COR-L47 (cell line): ENCODE data around the gene MATN4.
A peak's percentile ranks its signal among the peaks of the same experiment; 100 is the strongest.

Experiments used
- DNase-seq: peaks from one replicate; lab custom pipeline; 2025; lab: John Stamatoyannopoulos, UW

Gene MATN4

DNA sequence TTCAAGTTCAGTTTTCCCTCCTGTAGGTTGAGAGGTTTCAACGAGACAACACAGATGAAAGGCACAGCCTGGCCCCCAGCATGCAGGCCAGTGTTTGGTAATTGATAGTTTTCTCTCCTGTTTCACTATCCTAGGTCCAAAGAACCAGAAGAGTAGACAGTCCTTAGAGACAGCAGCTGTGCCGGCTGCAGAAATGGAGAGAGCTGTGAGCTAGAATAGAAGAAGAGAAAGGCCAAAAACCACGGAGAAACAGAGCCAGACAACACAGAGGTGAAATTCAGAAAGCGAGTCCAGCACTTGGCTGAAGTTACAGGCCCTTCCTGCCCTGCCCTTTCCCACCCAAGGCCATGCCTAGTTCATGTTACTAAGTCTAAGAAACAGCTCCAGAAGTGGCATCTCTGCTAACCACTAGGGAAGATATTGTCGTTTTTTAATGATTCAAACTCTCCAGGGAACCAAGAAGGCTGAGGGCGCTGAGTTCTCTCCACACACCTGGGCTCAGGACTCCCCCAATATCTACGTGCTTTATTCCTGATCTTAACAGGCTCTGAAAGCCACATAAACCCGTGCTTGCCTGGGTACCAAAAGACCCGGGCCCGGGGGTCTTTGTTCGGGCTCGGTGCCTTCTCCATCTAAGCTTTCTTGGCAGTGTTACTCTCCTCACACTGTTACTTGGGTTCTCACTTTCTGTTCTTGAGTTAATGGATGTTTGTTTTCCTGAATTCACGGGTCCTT lies 18.0 kb downstream of the MATN4 start:
- no peak for DNase-seq

DNA sequence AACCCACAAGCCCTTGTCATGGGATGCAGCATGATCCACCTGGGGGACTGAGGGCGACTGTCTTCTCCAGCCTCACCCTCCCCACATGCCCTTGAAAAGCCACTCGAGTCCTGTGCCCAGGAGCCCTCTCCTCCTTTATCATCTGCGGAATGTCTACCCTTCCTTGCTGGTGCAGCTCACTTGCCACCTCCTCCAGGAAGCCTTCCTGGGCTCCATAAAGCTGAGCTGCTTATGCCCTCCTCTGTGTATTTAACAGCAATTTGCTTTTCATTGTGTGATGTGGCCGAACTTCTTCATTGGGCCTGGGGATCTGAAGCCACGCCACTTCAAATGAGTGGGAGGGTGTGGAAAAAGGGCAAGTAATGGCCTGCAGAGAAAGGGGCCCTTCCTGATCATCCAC lies 19.2 kb downstream of the MATN4 start:
- DNase-seq, result no peak

DNA sequence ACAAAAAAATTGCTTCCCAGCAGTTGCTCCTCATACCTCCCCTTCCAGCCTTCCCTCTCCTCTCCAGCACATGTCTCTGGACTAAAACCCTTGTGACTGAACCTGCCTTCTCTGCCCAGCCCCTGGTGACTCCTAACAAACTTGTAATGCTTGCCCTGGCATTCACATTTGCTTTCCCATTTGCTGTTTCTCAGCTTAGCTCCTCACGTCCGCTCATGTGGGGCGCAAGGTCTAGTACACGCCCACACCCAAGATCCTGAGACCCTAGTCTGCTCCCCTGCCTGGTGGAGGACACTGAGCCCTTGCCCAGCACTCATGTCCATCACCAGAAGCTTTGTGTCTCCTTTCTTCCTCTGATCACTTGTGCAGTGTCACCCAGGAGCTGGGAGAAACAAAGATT lies 19.7 kb downstream of the MATN4 start:
- DNase-seq, result no peak

DNA sequence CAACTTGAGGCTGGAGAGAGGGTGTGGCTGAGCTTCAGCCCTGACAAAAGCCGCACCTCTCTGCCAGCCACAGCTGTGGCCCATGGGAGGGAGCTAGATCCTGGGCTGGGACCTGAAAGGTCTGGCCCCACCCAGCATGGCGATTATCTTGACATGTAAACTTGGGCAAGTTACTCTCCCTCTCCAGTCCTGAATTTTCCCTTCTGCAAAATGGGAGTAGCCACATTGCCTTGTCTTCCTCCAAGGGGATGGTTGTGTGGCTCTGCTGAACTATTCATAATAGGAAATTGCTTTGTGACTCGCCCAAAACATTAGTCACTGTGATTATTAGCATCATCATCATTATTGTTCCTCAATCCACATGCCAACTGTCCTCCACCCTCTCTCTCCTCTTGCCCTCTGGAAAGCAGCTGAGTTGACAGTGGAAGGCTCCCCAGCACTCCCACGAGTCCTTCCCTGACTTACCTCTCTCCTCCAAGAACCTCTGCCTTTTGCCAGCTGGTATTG lies 24.5 kb downstream of the MATN4 start:
- no peak for DNase-seq

DNA sequence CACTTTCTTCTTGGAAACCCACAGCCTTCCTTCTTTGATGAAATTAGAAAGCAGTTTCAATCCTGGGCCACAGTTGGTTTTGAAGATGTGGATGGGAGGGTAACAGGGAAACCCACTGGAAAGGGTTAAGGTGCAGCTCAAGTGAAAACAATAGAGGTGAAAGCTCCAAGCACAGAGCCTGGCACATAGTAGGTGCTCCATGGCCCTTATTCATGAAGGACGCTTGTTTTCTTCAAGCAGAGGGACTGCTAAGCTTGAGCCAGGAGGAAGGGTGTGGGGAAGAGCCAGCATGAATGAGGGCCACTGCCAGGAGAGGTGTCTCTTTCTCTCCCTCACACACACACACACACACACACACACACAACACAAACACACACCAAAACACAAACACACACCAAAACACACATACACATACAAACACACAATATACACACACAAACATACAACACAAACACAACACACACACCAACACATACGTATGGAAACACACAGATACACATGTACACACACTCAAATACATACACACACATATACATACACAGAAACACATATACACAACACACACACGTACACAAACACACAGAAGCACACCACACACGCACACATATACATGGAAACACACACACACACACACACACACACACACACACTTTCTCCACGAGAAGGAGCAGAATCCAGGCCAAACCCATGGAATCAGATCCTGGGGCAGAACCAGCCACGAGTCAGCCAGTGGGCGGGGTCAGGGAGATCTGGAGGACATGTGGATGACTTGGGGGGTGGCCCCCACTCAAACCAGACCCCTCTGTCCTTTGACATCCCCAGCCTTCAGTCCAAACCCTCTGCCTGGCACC lies 25.2 kb downstream of the MATN4 start:
- DNase-seq, result no peak

DNA sequence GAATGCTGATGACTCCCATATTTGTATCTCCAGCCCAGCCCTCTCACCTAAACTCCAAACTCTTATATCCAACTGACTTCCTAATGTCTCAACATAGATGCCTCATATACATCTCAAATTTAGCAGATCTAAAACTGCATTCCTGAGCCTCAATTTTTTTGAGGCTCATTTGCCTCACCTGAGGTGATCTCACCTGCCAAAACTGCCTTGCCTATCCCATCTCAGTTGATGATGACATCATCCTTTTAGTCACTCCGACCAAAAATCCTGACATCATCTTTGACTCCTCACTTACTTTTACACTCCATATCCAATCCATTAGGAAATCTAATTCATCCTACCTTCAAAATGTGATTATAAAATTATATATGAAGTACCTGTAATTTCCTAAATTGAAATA lies 28.1 kb downstream of the MATN4 start:
- DNase-seq, result no peak

DNA sequence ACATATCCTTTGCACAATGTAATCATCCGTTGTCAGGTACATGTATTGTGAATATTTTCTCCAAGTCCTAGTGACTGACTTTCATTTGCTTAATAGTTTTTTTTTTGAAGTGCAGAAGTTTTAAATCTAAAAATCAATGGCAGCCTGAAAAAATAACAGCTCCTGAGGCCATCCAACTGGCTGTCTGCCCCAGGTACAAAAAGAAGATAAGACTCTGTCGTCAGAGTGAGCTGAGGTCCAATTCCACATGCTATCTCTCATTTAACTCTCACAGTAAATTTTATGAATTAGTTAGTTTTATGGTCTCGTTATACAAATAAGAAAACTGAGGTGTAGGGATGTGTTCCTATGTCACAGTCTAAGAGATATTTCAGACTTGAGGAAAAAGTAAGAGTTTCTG lies 32.8 kb downstream of the MATN4 start:
- DNase-seq, result no peak

DNA sequence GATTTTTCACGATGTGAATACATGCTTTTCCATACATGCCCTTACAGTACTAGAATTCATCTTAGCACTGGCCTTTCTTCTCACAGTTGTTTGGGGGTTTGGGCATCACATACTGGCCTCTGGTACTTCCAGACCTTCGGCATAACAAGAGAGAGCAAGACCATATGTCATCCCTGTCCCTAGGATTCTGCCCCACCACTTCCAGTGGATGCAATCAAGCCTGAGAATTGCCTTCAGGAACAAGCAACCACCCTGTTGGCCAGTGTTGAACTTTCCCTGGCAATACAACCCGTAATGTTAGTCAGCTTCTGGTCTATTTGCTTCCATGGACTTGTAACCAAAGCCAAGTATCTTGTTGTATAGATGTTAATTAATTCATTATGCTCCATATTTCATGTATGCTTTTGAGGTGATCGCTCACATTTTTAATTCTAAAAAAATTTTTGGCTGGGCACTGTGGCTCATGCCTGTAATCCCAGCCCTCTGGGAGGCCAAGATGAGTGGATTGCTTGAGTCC lies 38.3 kb downstream of the MATN4 start:
- no peak for DNase-seq

DNA sequence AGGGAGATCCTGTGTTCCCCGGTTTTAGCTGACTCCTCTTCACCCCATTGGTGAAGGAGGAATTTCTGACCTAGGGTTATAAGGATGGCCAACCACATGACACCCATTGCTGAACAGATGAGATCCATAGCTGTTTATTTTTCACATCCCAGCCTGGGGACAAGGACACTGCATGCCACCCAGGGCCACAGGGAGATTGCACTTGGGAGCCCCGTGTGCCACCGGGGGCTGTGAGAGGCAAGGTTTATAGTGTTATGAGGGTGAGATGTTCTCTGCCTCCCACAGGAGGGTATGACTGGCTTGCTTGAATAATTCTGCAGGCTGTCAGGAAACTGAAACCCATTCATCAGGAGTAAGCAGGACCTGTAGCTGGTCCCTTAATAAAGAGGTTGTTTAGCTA lies 39.0 kb downstream of the MATN4 start:
- DNase-seq, result no peak

DNA sequence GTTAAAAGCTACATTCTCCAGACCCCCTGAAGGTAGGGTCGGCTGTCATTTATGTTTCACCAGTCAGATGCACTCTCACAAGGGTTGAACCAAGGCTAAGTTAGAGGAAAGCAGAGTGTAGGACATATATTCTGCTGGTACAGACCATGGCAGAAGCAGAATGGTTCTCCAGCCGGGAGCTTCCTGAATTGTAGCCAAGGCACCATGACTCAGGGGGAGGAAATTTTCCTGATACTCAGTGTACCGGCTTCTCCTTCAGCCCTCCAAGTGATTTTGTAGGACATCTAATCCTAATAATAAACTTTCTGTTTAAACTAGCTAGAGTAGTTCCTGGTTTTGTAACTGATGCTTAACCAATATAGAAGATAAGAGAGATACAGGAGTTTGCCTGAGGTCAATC lies 39.6 kb downstream of the MATN4 start:
- DNase-seq, result no peak

DNA sequence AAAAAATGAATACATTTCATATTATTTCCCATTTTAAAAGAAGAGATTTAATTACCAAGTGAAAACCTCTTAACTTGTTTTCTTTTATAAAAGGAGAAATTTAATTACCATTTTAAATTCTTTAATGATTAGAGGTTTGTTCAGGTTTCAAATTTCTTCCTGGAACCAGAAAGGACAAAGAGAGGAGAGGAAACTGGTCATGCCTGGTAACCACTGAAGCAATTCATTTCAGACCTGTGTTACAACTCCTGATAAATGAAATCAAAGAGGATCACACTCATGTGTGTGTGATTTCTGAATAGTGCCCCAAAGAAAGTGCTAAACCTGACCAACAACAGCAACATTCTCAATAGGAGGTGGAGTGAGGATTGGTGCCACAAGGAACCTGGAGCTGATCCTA lies 41.1 kb downstream of the MATN4 start:
- no peak for DNase-seq

DNA sequence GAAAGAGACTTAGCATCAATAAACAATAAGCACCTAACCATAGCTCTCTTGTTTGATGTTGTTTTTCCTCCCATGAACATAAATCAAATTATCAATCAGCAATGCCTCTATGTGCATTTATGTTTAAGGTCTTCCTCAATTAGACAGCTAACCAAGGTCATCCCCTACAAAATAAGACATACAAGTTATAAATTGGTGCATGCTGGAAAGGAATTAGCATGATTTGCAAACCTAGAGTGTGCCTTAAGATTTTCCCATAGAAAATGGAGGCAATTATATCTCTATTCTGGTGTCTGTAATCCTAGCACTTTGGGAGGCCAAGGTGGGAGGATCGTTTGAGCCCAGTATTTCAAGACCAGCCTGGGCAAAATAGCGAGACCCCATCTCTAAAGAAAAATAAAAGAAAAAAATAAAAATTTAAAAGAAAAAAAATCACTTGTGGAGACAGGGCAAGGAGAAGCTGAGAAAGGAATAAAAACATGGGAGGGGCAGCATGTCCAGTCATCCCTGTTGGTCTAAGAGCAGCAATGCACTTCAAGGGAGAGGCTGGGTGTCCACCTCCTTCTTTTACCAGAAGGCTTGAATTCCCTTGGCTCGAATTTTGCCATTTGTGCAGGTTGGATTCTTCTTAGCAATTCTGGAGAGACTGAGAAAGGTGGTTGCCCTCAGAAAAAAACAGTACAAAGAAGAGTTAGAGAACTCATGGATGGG lies 44.4 kb downstream of the MATN4 start:
- no peak for DNase-seq

DNA sequence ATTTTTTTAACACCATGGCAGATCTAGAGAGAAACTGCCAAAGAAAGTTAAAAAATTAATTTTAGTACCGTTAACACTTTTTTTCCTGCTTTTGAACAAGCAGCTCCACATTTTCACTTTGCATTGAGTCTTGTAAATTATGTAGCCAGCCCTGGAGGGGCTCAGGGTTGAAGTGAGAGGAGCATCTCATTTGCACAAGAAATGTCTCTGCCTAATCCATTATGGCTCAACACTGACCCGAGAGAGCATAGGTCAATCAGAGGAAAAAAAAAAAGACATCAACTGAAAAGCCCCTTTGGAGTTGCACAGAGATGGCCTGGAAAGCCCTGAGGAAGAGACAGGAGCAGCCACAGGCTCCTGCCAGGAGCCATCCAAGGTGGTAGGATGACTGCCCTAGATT lies 49.4 kb downstream of the MATN4 start:
- no peak for DNase-seq

DNA sequence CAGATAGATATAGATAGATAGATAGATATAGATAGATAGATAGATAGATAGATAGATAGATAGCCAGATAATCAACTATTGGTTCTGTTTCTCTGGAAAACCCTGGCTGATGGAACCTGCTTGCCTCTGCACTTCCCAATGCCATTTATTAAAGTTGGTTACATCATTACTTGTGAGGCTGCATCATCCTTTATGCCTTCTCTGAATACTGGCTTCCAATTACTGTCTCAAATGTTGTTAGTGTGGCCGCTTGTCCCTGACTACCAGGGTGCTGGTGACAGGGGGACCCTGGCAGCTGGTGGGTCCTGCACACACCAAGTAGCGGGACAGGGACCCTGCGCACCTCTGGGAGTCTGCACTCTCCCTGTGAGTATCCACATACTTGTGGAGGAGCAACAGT lies 49.8 kb downstream of the MATN4 start:
- no peak for DNase-seq

DNA sequence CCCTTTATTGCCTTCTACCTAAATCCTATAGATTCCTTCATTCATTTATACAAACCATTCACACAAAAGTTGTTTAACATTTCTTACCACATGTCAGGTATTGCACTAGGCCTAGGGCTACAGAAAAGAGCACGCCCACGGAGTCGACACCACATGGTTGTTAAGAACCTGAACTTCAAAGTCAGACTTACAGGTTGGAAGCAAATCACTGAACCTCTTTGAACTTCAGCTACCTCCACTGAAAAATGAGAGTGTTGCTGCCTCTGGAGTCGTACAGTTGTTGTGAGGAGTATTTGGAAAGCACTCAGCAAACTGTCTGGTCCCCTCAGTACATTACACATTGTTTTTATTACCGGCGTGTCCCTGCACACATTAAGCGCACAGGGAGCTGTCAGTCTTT lies 50.4 kb downstream of the MATN4 start:
- DNase-seq, result no peak

DNA sequence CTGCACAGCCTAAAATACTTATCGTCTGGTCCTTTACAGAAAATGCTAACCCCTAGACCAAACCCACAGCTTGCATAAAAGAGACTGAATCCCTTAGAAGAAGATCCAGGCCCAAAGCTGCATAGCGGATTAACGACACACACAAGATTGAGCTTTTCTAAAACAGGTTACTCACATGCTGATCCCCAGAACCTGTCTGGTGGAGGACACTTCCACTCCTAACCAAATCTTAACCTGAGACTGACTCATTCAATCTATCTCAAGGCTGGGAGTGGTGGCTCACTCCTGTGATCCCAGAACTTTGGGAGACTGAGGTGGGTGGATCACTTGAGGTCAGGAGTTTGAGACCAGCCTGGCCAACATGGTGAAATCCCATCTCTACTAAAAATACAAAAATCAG lies 50.9 kb downstream of the MATN4 start:
- DNase-seq, result no peak

DNA sequence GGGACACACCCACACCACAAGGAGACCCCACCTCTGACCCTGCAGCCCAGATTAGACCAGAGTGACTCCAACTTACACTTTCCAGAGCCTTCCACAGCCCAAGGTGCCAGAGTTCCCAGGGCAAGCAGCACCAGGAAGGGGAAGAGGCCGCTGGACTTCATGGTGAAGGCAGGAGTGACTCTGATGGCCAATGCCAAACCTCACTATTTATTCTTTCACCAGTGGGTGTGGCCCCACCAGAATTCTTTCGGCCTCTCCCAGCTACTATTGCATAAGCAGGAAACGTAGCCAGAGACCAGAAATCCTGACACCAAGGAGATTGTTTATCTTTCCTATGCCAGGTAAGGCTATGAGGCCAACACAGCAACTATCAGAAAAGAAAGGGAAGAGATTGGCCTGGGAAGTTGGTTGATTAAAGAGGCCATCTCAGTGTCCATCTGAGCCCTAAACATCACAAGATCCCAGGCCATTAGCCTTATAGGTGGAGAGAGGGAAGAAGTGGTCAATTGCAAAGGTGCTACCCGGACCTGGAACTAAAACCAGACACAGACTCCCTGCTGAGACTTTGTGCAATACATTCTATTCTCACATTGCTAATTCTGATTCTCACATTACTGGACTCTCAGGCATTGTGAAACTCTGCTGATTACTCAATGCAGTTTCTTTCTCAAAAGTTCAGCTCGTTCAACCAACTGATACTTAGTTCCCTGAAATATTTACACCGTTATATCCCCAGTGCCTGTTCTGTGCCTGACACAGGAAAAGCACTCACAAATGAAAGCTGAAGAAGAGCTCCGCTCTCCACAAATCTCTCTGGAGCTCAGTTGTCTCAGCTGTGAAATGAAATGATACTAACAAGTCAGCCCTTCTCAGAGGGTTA lies 53.5 kb downstream of the MATN4 start, which contains the start of gene SLPI:
TSS of gene SLPI (minus strand) at position 182 of the 880 bp plus-strand sequence. CDS start at position 161, 21 bp downstream.
- peak; percentile 10 for DNase-seq

DNA sequence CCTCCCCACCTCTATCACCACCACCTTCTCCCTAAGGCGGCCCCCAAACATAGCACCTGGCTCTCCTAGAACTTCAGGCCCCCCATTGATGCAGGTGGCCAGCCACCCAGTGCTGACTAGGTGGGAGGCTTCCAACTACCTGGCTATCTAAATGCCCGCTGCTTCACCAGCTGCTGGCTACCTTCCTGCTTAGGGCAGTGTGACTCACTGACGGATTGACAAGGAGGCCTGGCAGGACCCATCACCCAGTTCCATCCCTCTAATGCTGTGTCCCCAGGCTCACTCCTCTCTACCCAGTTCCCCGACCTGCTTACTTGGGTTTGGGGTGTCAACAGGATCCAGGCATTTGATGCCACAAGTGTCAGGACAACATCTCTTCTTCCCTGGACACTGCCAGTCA lies 54.8 kb downstream of the MATN4 start:
- DNase-seq, result no peak

DNA sequence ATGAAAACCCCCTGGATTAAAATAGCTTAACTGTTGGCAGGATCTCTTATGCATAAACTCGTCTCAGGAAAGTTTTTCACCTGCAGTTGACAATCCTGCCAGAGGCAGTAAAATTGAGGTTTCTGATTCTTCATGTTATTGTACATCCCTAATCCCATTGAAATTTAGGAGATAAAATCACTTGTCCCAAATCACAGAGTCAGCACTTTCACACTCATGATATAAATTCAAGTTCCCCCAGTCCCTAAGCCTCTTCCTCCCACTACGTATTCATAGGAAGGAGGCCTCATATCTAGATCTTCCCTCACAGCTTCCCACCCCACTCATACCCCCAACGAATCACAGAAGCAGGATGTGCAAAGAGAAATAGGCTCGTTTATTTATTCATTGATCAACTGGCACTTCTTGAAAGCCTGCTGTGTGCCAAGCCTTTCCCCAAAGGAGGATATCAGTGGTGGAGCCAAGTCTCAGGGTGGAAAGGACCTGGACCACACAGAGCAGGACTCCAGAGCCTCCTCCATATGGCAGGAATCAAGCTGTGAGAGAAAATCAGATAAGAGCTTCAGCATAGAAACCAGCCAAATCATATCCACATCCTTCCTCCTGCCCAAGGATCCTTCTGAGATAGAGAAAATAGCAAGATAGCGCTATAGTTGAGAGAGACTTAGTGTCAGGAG lies 56.1 kb downstream of the MATN4 start:
- no peak for DNase-seq

DNA sequence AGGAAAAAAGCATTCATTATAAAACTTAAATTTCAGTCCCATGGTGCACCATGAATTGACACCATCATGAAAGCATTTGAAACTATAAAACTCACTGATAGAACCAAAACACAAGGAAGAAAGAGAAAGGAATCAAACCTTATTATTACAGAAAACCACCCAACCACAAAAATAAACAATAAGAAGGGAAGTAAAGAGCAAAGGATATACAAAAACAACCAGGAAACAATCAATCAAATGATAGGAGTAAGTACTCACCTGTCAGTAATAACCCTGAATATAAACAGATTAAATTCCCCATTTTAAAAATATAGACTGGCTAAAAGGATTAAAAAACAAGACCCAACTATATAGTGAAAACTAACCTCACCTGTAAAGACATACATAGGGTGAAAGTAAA lies 59.5 kb downstream of the MATN4 start:
- DNase-seq, result no peak

DNA sequence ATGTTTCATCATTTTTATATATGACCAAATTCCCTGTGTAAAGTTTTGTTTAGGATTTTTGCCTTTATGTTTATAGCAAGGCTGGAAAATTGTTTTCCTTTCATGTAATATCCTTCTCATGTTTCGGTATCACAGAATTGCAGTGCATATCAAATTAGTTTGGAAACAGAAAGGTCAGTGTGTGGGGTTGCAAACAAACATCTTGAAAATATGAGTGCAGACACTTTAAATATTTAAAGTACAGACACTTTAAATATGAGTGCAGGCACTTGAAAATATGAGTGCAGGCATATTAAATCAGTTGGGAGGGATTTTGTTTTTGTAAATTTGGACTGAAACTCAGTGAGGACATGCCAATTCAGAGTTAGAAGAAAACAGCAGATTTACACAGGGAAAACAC lies 60.2 kb downstream of the MATN4 start:
- DNase-seq, result no peak
